Osteocyte (in vitro differentiated cells): Measurements from ENCODE around the gene LSM12. TPM values are rescaled to one million over a fixed set of nuclear protein-coding genes. Genes with fewer than 3 reads are reported as not detected.

Source experiments
- DNase-seq: peaks from one replicate; pipeline ENCODE4 v3.0.0; 2021; ENCODE audit warnings: mixed read lengths; ENCODE audit not compliant: unreplicated experiment; ENCODE audit errors: extremely low spot score
- H3K27ac Mint-ChIP-seq: one replicate; pipeline ENCODE4 v1.8.0; 2021; ENCODE audit warnings: mild to moderate bottlenecking, mixed read lengths; ENCODE audit not compliant: unreplicated experiment
- H3K27me3 Mint-ChIP-seq: one replicate; pipeline ENCODE4 v1.8.0; 2021; ENCODE audit warnings: mixed read lengths; ENCODE audit not compliant: unreplicated experiment
- H3K36me3 Mint-ChIP-seq: one replicate; pipeline ENCODE4 v1.8.0; 2021; ENCODE audit warnings: mixed read lengths; ENCODE audit not compliant: unreplicated experiment
- H3K4me1 Mint-ChIP-seq: one replicate; pipeline ENCODE4 v1.8.0; 2021; ENCODE audit warnings: mixed read lengths; ENCODE audit not compliant: unreplicated experiment
- H3K4me3 Mint-ChIP-seq: one replicate; pipeline ENCODE4 v1.8.0; 2021; ENCODE audit warnings: mild to moderate bottlenecking, moderate library complexity, mixed read lengths; ENCODE audit not compliant: unreplicated experiment
- H3K9me3 Mint-ChIP-seq: one replicate; pipeline ENCODE4 v1.8.0; 2021; ENCODE audit warnings: mixed read lengths; ENCODE audit not compliant: unreplicated experiment
- total RNA-seq: library from RNA; stranded (reverse); gene quantifications from 2 replicates; pipeline ENCODE4 v1.2.1, GENCODE V29; 2021
- TF ChIP-seq, protein P1 (sequence below): fragments of 200-600 bp; sonication (generic); IDR thresholded peaks from 2 replicates; pipeline ENCODE4 v1.5.0; 2021; ENCODE audit warnings: antibody characterized with exemption, mild to moderate bottlenecking, moderate library complexity

The LSM12 gene
- total RNA-seq, 1 donor from 2014 or later, result 49.5 TPM

DNA sequence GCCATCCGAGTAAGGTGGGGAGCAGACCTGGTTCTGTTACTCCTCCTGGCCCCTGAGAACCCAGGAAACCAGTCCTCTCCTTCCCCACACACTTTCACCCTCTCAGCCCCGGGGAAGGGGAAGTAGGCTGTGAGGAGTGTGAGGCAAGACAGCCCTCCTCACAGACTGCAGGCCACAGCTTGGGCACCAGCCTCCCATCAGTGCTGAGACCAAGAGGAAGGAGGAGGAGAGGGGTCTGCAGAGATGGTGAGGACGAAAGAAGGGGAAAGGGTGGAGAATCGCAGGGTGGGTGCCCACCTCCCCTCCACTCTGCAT, 11.1 kb upstream of the LSM12 start:
- no peak for DNase-seq
- Mint-ChIP-seq H3K36me3 (peaks cover 15% of the 10 kb centered on the region), H3K27ac (no peak overlapping the region), H3K4me1 (peaks cover 6% of the 10 kb centered on the region), H3K9me3 (no peaks in the 10 kb centered on the region), H3K4me3 (no peak overlapping the region), H3K27me3 (no peaks in the 10 kb centered on the region)
- TF ChIP-seq, protein P1, sequence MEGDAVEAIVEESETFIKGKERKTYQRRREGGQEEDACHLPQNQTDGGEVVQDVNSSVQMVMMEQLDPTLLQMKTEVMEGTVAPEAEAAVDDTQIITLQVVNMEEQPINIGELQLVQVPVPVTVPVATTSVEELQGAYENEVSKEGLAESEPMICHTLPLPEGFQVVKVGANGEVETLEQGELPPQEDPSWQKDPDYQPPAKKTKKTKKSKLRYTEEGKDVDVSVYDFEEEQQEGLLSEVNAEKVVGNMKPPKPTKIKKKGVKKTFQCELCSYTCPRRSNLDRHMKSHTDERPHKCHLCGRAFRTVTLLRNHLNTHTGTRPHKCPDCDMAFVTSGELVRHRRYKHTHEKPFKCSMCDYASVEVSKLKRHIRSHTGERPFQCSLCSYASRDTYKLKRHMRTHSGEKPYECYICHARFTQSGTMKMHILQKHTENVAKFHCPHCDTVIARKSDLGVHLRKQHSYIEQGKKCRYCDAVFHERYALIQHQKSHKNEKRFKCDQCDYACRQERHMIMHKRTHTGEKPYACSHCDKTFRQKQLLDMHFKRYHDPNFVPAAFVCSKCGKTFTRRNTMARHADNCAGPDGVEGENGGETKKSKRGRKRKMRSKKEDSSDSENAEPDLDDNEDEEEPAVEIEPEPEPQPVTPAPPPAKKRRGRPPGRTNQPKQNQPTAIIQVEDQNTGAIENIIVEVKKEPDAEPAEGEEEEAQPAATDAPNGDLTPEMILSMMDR, result no peak

DNA sequence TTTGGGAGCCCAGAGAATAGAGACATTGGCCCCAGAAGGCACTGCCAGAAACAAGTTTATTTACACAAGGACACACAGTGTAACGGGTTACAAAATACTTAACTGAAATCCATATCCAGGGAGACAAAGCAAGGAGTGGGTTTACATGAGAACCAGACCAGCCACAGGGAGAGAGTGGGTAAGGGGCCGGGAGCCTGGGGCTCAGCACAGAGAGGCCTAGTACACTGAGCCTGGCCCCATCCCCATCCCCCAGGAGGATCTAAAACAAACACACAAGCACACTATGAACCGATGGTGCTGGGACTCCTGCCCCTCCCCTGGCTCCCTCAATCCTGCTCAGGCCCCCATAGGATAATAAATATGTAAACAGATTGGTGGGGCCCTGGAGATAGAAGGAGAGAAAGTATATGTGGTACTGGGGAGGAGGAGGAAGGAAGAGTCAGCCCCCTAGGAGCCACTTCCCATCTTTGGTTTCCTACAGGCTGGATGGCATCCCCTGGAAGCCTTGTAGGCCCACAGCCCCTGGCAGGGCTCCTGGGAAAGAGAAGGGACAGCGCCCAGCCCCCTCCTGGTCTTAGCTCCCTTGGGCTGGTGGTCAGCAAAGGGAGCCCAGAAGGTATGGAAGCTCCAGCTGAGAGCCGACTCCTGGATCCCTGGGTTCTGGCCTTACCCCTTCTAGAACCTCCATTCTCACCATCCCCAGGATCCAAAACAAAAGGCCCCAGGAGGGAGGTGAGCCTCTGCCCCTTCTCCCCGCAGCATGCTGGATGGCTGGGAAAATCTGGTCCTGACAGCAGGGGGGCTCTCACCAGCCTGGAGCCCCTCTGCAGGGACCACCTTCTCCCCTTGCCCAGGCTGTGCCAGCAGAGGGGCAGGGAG, 10.5 kb upstream of the LSM12 start:
- H3K36me3 Mint-ChIP-seq, result peaks cover 14% of the 10 kb centered on the region

GRCh38 chr17:44075598-44076293, 9.3 kb upstream of the LSM12 start:
- TF ChIP-seq, protein P1, result no peak
- Mint-ChIP-seq H3K36me3 (peaks cover 14% of the 10 kb centered on the region), H3K27me3 (no peaks in the 10 kb centered on the region), H3K27ac (no peak overlapping the region), H3K4me3 (no peak overlapping the region), H3K4me1 (peaks cover 18% of the 10 kb centered on the region), H3K9me3 (no peaks in the 10 kb centered on the region)
- no peak for DNase-seq

More for the DNA sequence above, 10.5 kb upstream of the LSM12 start:
- Mint-ChIP-seq H3K9me3 (no peaks in the 10 kb centered on the region), H3K4me3 (no peak overlapping the region), H3K27me3 (no peaks in the 10 kb centered on the region), H3K4me1 (peaks cover 8% of the 10 kb centered on the region), H3K27ac (no peak overlapping the region)
- TF ChIP-seq, protein P1, result no peak
- no peak for DNase-seq

DNA sequence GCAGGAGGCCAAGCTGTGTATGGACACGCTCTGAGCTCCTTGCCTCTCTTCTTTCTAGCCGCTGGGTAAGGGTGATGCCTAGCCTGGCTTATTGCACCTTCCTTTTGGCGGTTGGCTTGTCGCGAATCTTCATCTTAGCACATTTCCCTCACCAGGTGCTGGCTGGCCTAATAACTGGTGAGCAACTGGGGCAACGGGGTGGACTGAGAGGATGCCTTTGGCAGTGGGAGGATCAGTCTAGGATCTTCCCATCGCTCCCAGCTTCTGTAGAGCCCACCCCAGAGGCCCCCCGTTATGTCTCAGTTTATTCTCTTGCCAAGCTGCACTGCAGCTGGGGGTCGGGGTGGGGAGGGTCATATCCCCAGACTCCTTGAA, 8.4 kb upstream of the LSM12 start:
- no peaks in the 10 kb centered on the region for H3K9me3 Mint-ChIP-seq
- peaks cover 24% of the 10 kb centered on the region for H3K4me1 Mint-ChIP-seq
- H3K36me3 Mint-ChIP-seq, result peaks cover 10% of the 10 kb centered on the region
- DNase-seq, result no peak
- no peak overlapping the region for H3K4me3 Mint-ChIP-seq
- TF ChIP-seq, protein P1, result no peak
- no peaks in the 10 kb centered on the region for H3K27me3 Mint-ChIP-seq
- H3K27ac Mint-ChIP-seq, result no peak overlapping the region

DNA sequence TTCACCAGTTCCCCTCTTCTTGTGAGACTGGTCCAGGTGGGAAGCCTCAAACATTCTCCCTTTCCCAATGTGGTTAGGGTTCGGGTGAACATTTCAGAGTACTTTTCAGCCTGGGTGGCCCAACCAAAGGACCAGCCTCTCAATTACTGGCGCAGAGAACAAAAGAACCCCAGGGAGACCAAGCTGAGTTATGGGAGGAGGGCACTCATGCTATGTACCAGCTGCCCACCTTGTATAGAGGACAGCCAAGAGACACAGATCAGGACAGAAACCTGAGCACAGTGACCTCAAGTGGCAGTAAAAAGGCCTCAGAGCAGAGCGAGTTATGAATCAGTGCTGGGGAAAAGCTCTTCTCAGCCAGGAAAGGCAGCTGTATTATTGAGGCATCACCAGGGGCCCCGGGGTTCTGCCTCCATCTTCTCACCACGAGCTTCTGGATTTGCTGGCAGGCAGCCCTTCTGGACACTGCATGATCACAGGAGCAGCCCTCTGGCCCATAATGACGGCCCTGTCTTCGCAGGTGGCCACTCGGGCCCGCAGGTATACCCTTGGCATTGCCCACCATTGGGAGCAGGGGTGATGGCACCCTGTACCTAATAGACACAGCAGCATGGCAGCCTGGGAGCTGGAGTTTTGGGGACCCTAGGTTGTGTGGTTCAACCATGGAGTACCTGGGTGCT, 7.9 kb upstream of the LSM12 start:
- no peaks in the 10 kb centered on the region for H3K27me3 Mint-ChIP-seq
- TF ChIP-seq, protein P1, result no peak
- H3K27ac Mint-ChIP-seq, result no peak overlapping the region
- peaks cover 10% of the 10 kb centered on the region for H3K36me3 Mint-ChIP-seq
- H3K4me1 Mint-ChIP-seq, result peaks cover 27% of the 10 kb centered on the region
- H3K4me3 Mint-ChIP-seq, result no peak overlapping the region
- no peak for DNase-seq
- H3K9me3 Mint-ChIP-seq, result no peaks in the 10 kb centered on the region
